Vagina (tissue), 2 donors: ENCODE data around the gene TMEM178B. TPM values are rescaled to one million over a fixed set of nuclear protein-coding genes. Genes with fewer than 3 reads are reported as not detected.

Experiments
- DNase-seq, 2 donors: peaks; one replicate each; pipeline ENCODE4 v3.0.0-alpha.2; 2017; ENCODE audit errors: extremely low spot score in 2 of 2
- H3K27ac ChIP-seq: fragments of 200-600 bp; sonication (generic); one replicate; pipeline ENCODE4 v1.5.1; 2019
- H3K27me3 ChIP-seq: fragments of 200-600 bp; sonication (generic); one replicate; pipeline ENCODE4 v1.5.1; 2019
- H3K36me3 ChIP-seq, 2 donors: fragments of 200-600 bp; sonication (generic); one replicate each; pipeline ENCODE4 v1.5.1; 2017 to 2019
- H3K4me1 ChIP-seq: fragments of 200-600 bp; sonication (generic); one replicate; pipeline ENCODE4 v1.5.1; 2019
- H3K4me3 ChIP-seq, 2 donors: fragments of 200-600 bp; sonication (generic); 1 replicate in 1 of 2; 2 replicates in 1 of 2; pipeline ENCODE4 v1.5.1; 2016 to 2019
- H3K9me3 ChIP-seq: fragments of 200-600 bp; sonication (generic); one replicate; pipeline ENCODE4 v1.5.1; 2019
- POLR2A ChIP-seq, 2 donors: fragments of 450-650 bp; IDR thresholded peaks; one replicate each; pipeline ENCODE4 v1.6.1; 2017; ENCODE audit warnings: antibody characterized with exemption in 2 of 2, mild to moderate bottlenecking in 2 of 2, moderate library complexity in 2 of 2
- POLR2AphosphoS5 ChIP-seq, 2 donors: sonication (generic); formaldehyde crosslinking; IDR thresholded peaks; one replicate each; pipeline ENCODE4 v1.9.0; 2017; ENCODE audit warnings: antibody characterized with exemption in 2 of 2, mild to moderate bottlenecking in 2 of 2, low read depth in 1 of 2; ENCODE audit not compliant: insufficient read depth in 1 of 2
- intact Hi-C: fragments of 100-400 bp; cut with DNase I; formaldehyde crosslinking; loops from one replicate; pipeline ENCODE4 v1.15.1; 2023
- total RNA-seq: library from RNA; depleted of rRNA; stranded (reverse); fragments of >200 nt; gene quantifications from one replicate; pipeline ENCODE4 v1.2.3, GENCODE V29; 2016
- TF ChIP-seq, protein P1 (sequence below), 3 experiments: fragments of 450-650 bp in 2 of 3; fragments of 200-600 bp in 1 of 3; sonication (generic) in 1 of 3; IDR thresholded peaks; one replicate each; pipeline ENCODE4 v1.5.1; 2017 to 2019; ENCODE audit warnings: antibody characterized with exemption in 3 of 3, mild to moderate bottlenecking in 2 of 3, moderate library complexity in 2 of 3

Gene TMEM178B
- total RNA-seq, 1 donor from 2014 or later, result 1.2 TPM

DNA sequence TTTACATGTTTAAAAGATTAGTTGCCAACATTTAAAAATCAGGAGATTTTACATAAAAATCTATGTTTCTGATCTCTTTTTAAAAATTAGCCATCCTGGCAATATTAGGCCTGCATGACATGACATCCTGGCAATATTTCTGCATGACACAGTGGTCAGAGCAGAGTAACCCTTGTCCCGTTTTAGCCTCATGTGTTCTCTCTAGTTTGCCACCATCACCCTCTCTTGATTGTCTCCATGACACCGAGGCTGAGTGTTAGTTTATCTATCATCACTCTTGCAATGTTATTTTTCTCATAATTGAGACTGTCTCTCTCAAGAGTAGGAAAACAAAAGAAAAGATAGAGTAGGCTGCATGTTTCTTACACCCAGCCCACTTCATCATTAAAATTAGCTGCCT is 287.6 kb downstream of the TMEM178B start:
- Histone ChIP-seq H3K4me3 (no peak overlapping the region), H3K9me3 (no peaks in the 10 kb centered on the region), H3K27me3 (no peaks in the 10 kb centered on the region), H3K27ac (no peak overlapping the region), H3K4me1 (no peaks in the 10 kb centered on the region), H3K36me3 (no peaks in the 10 kb centered on the region)
- TF ChIP-seq POLR2A (IDR thresholded peaks at IDR 0.05), result no peak
- TF ChIP-seq, protein P1, sequence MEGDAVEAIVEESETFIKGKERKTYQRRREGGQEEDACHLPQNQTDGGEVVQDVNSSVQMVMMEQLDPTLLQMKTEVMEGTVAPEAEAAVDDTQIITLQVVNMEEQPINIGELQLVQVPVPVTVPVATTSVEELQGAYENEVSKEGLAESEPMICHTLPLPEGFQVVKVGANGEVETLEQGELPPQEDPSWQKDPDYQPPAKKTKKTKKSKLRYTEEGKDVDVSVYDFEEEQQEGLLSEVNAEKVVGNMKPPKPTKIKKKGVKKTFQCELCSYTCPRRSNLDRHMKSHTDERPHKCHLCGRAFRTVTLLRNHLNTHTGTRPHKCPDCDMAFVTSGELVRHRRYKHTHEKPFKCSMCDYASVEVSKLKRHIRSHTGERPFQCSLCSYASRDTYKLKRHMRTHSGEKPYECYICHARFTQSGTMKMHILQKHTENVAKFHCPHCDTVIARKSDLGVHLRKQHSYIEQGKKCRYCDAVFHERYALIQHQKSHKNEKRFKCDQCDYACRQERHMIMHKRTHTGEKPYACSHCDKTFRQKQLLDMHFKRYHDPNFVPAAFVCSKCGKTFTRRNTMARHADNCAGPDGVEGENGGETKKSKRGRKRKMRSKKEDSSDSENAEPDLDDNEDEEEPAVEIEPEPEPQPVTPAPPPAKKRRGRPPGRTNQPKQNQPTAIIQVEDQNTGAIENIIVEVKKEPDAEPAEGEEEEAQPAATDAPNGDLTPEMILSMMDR (IDR thresholded peaks at IDR 0.05), result no peak
- no peak for DNase-seq
- intact Hi-C loops, result no loop called here

DNA sequence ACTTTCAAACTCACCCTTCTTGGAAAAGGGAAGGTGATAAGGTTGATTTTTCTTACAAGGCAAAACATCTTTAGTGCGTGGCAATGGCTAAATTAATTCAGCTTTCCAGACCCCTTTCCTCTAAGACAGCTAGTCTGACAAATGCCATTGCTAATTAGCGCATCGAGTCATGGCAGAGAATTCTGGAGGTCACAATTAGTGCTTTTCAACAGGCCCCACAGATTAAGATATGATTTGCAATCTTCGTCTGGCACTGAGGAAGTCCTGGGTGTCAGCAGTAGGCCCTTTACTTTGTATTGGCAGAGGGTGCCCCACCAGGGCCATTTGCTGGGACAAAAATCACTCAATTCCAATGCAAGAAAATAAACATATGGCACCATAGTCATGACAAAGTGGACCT is 288.1 kb downstream of the TMEM178B start:
- no peak for DNase-seq
- Histone ChIP-seq H3K4me1 (no peaks in the 10 kb centered on the region), H3K36me3 (no peaks in the 10 kb centered on the region), H3K27me3 (no peaks in the 10 kb centered on the region), H3K9me3 (no peaks in the 10 kb centered on the region), H3K27ac (no peak overlapping the region), H3K4me3 (no peak overlapping the region)
- intact Hi-C loops, result no loop called here
- TF ChIP-seq, protein P1 (IDR thresholded peaks at IDR 0.05), result no peak
- no peak for TF ChIP-seq POLR2A (IDR thresholded peaks at IDR 0.05)
- TF ChIP-seq POLR2AphosphoS5 (IDR thresholded peaks at IDR 0.05; ENCODE audit: insufficient read depth in 1 of 2, low read depth in 1 of 2), result no peak

DNA sequence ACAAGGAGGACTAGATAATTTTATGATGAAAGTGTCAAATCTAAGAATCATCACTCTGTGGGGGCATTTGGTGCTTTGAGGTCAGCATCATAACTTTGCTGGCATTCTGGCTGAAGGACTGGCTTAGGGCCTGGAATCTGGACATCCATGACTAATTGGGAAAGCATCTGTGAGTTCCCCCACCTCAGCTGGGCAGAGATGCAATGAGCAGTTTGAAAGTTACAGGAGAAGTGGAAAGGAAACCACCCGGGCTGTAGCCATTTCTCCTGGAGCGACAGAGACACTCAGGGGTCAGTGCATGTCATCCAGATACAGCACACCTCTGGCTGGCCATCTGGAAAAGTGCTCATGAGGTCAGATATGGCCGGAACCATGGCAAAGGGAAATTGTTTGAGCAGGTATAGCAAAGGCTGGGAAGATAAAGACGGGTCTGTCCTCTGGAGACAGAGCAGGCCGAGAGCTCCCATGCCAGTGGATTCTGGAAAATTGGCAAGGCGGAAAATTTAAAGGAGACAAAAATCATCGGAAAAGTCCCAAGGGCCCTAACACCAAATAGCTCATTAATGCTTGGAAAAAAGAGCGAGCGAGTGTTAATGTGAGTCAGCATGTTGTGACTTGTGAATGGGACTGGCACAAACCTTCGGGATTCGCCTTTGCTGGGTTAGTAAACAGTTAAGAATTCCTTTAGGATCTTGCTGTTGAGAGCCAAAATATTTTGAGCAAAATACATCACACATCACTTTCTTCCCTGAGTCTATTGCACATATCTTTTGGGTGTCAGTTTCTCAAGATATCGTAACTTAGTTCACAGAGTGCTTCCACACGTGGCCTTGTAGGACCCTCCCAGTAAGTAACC is 288.9 kb downstream of the TMEM178B start:
- no peak for DNase-seq
- TF ChIP-seq POLR2A (IDR thresholded peaks at IDR 0.05), result no peak
- TF ChIP-seq POLR2AphosphoS5 (IDR thresholded peaks at IDR 0.05; ENCODE audit: insufficient read depth in 1 of 2, low read depth in 1 of 2), result no peak
- no peaks in the 10 kb centered on the region for H3K4me1 ChIP-seq
- intact Hi-C loops, result no loop called here
- no peak overlapping the region for H3K27ac ChIP-seq
- no peaks in the 10 kb centered on the region for H3K9me3 ChIP-seq
- H3K4me3 ChIP-seq, result no peak overlapping the region
- H3K36me3 ChIP-seq, result no peaks in the 10 kb centered on the region
- H3K27me3 ChIP-seq, result no peaks in the 10 kb centered on the region

DNA sequence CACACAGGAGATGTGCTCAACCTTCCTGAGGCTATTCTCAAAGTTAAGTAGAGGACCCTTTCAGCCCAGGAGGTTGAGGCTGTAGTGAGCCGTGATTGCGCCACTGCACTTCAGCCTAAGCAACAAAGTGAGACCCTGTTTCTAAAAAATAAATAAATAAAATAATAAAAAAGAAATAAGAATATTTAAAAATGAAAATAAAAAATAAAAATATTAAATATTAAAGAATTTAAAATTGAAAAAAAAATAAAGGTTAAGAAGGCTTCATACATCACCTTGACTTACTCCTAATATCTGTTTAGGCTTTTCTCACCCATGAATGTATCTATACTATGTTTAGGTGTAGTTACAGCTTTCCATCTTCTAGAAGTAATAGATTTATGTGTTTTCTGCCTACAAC is 289.9 kb downstream of the TMEM178B start:
- intact Hi-C loops, result no loop called here
- TF ChIP-seq, protein P1 (IDR thresholded peaks at IDR 0.05), result no peak
- no peak for TF ChIP-seq POLR2A (IDR thresholded peaks at IDR 0.05)
- no peak for TF ChIP-seq POLR2AphosphoS5 (IDR thresholded peaks at IDR 0.05; ENCODE audit: insufficient read depth in 1 of 2, low read depth in 1 of 2)
- H3K27ac ChIP-seq, result no peak overlapping the region
- H3K36me3 ChIP-seq, result no peaks in the 10 kb centered on the region
- no peaks in the 10 kb centered on the region for H3K27me3 ChIP-seq
- DNase-seq, result no peak
- H3K9me3 ChIP-seq, result no peaks in the 10 kb centered on the region
- no peaks in the 10 kb centered on the region for H3K4me1 ChIP-seq
- H3K4me3 ChIP-seq, result no peak overlapping the region

DNA sequence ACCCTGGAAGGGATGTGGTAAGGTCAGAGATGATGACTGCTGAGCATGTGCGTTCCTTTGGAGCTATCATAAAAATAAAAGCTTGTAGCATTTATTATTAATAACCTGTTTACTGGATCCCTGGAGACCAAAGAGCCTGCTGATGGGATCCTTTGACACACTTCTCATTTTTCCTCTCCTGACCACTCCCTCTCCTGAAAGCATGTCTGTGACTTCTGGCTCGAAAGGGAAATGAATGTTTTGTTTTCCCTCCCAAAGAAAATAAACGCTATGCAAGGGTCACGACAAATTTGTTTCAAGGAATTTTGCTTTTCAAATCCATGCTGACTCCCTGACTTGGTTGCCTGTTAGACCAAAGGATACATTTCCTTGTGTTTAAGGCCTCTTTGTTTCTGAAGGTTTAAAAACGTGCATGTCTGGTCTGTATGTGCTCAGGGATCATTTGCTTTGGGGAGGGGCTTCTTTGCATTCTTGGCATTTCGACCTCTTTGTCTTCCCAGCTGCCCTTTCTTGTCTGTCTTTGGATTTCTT is 292.3 kb downstream of the TMEM178B start:
- DNase-seq, result no peak
- H3K27ac ChIP-seq, result no peak overlapping the region
- TF ChIP-seq, protein P1 (IDR thresholded peaks at IDR 0.05), result no peak
- TF ChIP-seq POLR2A (IDR thresholded peaks at IDR 0.05) (no peak), POLR2AphosphoS5 (IDR thresholded peaks at IDR 0.05; ENCODE audit: insufficient read depth in 1 of 2, low read depth in 1 of 2) (no peak)

More for the DNA sequence above, 292.3 kb downstream of the TMEM178B start:
- Histone ChIP-seq H3K36me3 (no peaks in the 10 kb centered on the region), H3K4me3 (no peak overlapping the region), H3K4me1 (no peaks in the 10 kb centered on the region), H3K27me3 (no peaks in the 10 kb centered on the region), H3K9me3 (no peaks in the 10 kb centered on the region)
- intact Hi-C loops, result no loop called here
